ENCODE measurements around the gene HDAC8. TPM values are rescaled to one million over a fixed set of nuclear protein-coding genes. Genes with fewer than 3 reads are reported as not detected.

The HDAC8 gene
- total and polyA plus RNA-seq, 9 of the 15 experiments (the other 6 are each of a cell fraction or from before 2014, with no cell fraction given), result 18.9 to 53.8 (median 28.7) TPM

GRCh38 chrX:72382202-72382595 lies 190.4 kb downstream of the HDAC8 start:
- Histone ChIP-seq H3K9ac (ENCODE audit: insufficient read depth in 1 of 2, low read depth in 2 of 2, low read length in 2 of 2) (no peak overlapping the region), H3K36me3 (ENCODE audit: control insufficient read depth, insufficient read depth, low read length) (no peaks in the 10 kb centered on the region), H3K4me3 (no peak overlapping the region), H4K20me1 (replicated peaks; ENCODE audit: control insufficient read depth, insufficient read depth, low read length) (no peaks in the 10 kb centered on the region), H3K4me2 (ENCODE audit: insufficient read depth, low read length) (no peak overlapping the region), H2AFZ (ENCODE audit: low read depth, low read length) (no peak overlapping the region), H3K4me1 (replicated peaks in 1 of 2; ENCODE audit: control insufficient read depth in 2 of 2, insufficient read depth in 2 of 2, low read length in 2 of 2) (no peaks in the 10 kb centered on the region; a peak in 1 of 5 replicates), H3K27ac (ENCODE audit: extremely low read depth, low read depth, low read length) (no peak overlapping the region), H3K9me1 (ENCODE audit: control insufficient read depth, insufficient read depth, low read length) (no peaks in the 10 kb centered on the region), H3K27me3 (ENCODE audit: control insufficient read depth in 2 of 2, insufficient read depth in 2 of 2, low read length in 2 of 2) (no peaks in the 10 kb centered on the region), H3K9me3 (replicated peaks; ENCODE audit: control insufficient read depth, insufficient read depth, low read depth, low read length) (no peaks in the 10 kb centered on the region), H3K79me2 (ENCODE audit: control insufficient read depth, insufficient read depth, low read length) (no peaks in the 10 kb centered on the region)
- in situ Hi-C loops (cut with MboI), result no loop called here
- POLR2A ChIA-PET, result interaction anchor here (0.7 kb wide), 1 partner anchor 1876 kb away, joined by 4 read pairs; no protein-coding TSS in a partner anchor
- no peak for DNase-seq (ENCODE audit: extremely low read depth in 1 of 4, low spot score in 3 of 4)
- ATAC-seq, result no peak
- CTCF ChIA-PET (ENCODE audit: low intra/inter-chr PET ratio), result no interaction called here
- FAIRE-seq, result no peak
- 13% methylated on average over 4 of the region's 4 CpGs for WGBS (ENCODE audit: insufficient coverage, low coverage, missing lambda C conversion rate)
- intact Hi-C loops (cut with micrococcal nuclease), result loop anchor here (10.0 kb wide), 1 partner anchor 137 kb away; no protein-coding TSS in a partner anchor
- no peak for TF ChIP-seq ASH1L (IDR thresholded peaks at IDR 0.05; ENCODE audit: borderline replicate concordance, low read depth, partially characterized antibody)
- TF ChIP-seq KLF1 (tag; IDR thresholded peaks at IDR 0.05), result no peak
- TF ChIP-seq FIP1L1 (IDR thresholded peaks at IDR 0.05; ENCODE audit: low read depth, low read length, poor library complexity, severe bottlenecking), result no peak
- no peak for TF ChIP-seq AFF4 (CRISPR knock-in tag; IDR thresholded peaks at IDR 0.05)
- TF ChIP-seq YY1 (IDR thresholded peaks at IDR 0.05; ENCODE audit: borderline replicate concordance in 1 of 3, control insufficient read depth in 1 of 3, extremely low read depth in 1 of 3, insufficient read depth in 3 of 3, insufficient read length in 1 of 3, insufficient replicate concordance in 2 of 3, low read depth in 1 of 3, low read length in 2 of 3), result no peak
- no peak for TF ChIP-seq BCLAF1 (IDR thresholded peaks at IDR 0.05; ENCODE audit: borderline replicate concordance in 1 of 2, control insufficient read depth in 1 of 2, low read depth in 2 of 2, low read length in 1 of 2)
- TF ChIP-seq NFYB (IDR thresholded peaks at IDR 0.05; ENCODE audit: extremely low read depth, insufficient read length), result no peak
- no peak for TF ChIP-seq PREB (CRISPR knock-in tag; IDR thresholded peaks at IDR 0.05)
- no peak for TF ChIP-seq LARP7 (IDR thresholded peaks at IDR 0.05)
- TF ChIP-seq ZNF311 (CRISPR knock-in tag; IDR thresholded peaks at IDR 0.05), result no peak
- BruUV-seq (replicated peaks), result no TSS peak
